Tibial nerve (tissue), 4 donors: Measurements from ENCODE around the gene DGCR6L. TPM values are rescaled to one million over a fixed set of nuclear protein-coding genes. Genes with fewer than 3 reads are reported as not detected.
A peak's percentile ranks its signal among the peaks of the same experiment; 100 is the strongest.
"Not testable (repeated sequence)": the region's sequence is repeated elsewhere in the genome, so short reads cannot be mapped to it uniquely, and the experiment has no call there.

Source experiments
- DNase-seq, 2 donors: peaks; one replicate each; pipeline ENCODE4 v3.0.0-alpha.2; 2019; ENCODE audit warnings: low spot score in 2 of 2
- H3K27ac ChIP-seq, 4 donors: fragments of 200-600 bp; sonication (generic) in 3 of 4; one replicate each; pipeline ENCODE4 v1.5.1; 2017 to 2019; ENCODE audit warnings: mild to moderate bottlenecking in 1 of 4
- H3K27me3 ChIP-seq, 2 donors: fragments of 200-600 bp; sonication (generic) in 1 of 2; one replicate each; pipeline versions ENCODE4 v1.5.1 to v1.6.0; 2017 to 2019
- H3K36me3 ChIP-seq, 3 donors: fragments of 200-600 bp; sonication (generic); one replicate each; pipeline ENCODE4 v1.5.1; 2018 to 2019
- H3K4me1 ChIP-seq, 4 donors: fragments of 200-600 bp; sonication (generic) in 3 of 4; one replicate each; pipeline ENCODE4 v1.5.1; 2017 to 2019
- H3K4me3 ChIP-seq, 4 donors: fragments of 200-600 bp; sonication (generic) in 3 of 4; one replicate each; pipeline ENCODE4 v1.5.1; 2017 to 2019; ENCODE audit warnings: mild to moderate bottlenecking in 1 of 4, moderate library complexity in 1 of 4
- H3K9me3 ChIP-seq, 4 donors: fragments of 200-600 bp; sonication (generic) in 3 of 4; one replicate each; pipeline ENCODE4 v1.5.1; 2017 to 2019
- CTCF ChIP-seq, 5 experiments: fragments of 200-600 bp in 3 of 5; fragments of 450-650 bp in 2 of 5; sonication (generic) in 3 of 5; IDR thresholded peaks; one replicate each; pipeline ENCODE4 v1.5.1; 2016 to 2019; ENCODE audit warnings: antibody characterized with exemption in 5 of 5, mild to moderate bottlenecking in 3 of 5, moderate library complexity in 2 of 5
- EP300 ChIP-seq, 2 donors: sonication (generic); formaldehyde crosslinking; IDR thresholded peaks; one replicate each; pipeline ENCODE4 v1.6.1; 2017; ENCODE audit warnings: antibody characterized with exemption in 2 of 2, mild to moderate bottlenecking in 1 of 2
- POLR2A ChIP-seq, 2 donors: fragments of 450-650 bp; IDR thresholded peaks; one replicate each; pipeline ENCODE4 v1.6.1; 2017; ENCODE audit warnings: antibody characterized with exemption in 2 of 2, mild to moderate bottlenecking in 2 of 2, moderate library complexity in 2 of 2
- WGBS, 2 donors: methylation state at CpG; one replicate each; pipeline ENCODE4 v1.1.5; 2018; 5-methylcytosine and 5-hydroxymethylcytosine counted together
- total RNA-seq, 4 donors: library from RNA; depleted of rRNA; stranded (reverse); fragments of >200 nt; gene quantifications; one replicate each; pipeline ENCODE4 v1.1.0, GENCODE V29; 2016

DGCR6L gene
- total RNA-seq, 4 donors from 2014 or later = 57.6 to 87.9 (median 66.8) TPM

DNA sequence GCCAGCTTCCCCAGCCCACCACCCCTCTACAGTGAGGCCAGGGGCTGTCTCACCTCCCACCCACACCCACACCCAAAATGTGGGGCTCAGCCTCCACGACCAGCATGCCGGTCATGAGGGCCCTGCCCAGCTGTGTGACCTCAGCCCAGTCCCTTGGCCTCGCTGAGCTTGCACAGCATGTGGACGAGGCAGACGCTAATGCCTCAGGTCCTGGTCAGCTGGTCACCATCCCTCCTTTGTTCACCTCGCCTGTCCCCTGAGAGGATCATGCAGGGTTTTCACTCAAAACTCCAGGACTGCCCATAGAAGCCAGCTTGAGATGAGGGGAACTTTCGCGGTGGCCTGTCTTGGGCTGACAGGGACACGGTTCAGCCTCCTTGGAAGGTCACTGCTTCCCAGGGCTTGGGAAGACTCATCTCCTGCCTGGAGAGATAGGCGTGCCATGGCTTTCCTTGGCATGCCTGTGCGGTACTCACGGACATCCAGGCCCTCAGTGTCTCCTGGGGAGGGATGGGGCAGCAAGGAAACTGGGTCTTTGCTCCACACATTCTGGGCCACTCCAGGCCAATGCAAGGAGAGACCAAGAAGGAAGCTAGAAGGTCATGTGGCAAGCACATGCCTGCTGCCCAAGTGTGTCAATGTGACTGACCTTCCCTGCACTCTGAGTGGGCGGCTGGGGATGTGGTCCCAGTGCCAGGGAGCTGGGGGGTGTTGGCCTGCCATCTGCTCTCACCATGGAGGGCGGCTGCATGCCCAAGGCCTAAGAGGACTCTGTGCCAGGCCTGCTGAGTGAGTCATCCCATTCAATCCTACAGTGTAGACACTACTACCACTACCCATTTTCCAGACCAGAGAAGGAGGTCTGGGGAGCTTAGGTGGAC is 48.5 kb downstream of the DGCR6L start:
- WGBS, 2 donors = 79 to 84% methylated on average over 5 to 11 of the region's 14 CpGs
- H3K4me3 ChIP-seq = no peak overlapping the region
- no peak overlapping the region for H3K27ac ChIP-seq
- peaks cover 0 to 19% of the 10 kb centered on the region in 2 donors for H3K27me3 ChIP-seq
- H3K4me1 ChIP-seq = peaks cover 0 to 17% (median 8%) of the 10 kb centered on the region in 4 donors
- no peaks in the 10 kb centered on the region for H3K36me3 ChIP-seq
- no peak for TF ChIP-seq POLR2A (IDR thresholded peaks at IDR 0.05)
- no peak for TF ChIP-seq CTCF (IDR thresholded peaks at IDR 0.05)
- no peak for TF ChIP-seq EP300 (IDR thresholded peaks at IDR 0.05)
- H3K9me3 ChIP-seq = no peaks in the 10 kb centered on the region
- no peak for DNase-seq

GRCh38 chr22:20270190-20271113 is 49.4 kb downstream of the DGCR6L start:
- Histone ChIP-seq H3K4me1 (peaks cover 0 to 20% (median 8%) of the 10 kb centered on the region in 4 donors), H3K27me3 (peaks cover 0 to 19% of the 10 kb centered on the region in 2 donors)
- not testable (repeated sequence) for H3K36me3 ChIP-seq, DNase-seq, H3K9me3 ChIP-seq, H3K27ac ChIP-seq, H3K4me3 ChIP-seq
- 74 to 78% methylated on average over 13 to 14 of the region's 23 CpGs for WGBS, 2 donors

GRCh38 chr22:20269673-20270072 is 50.2 kb downstream of the DGCR6L start:
- DNase-seq, H3K36me3 ChIP-seq, H3K9me3 ChIP-seq, H3K4me3 ChIP-seq, H3K27ac ChIP-seq: not testable (repeated sequence)
- 87 to 90% methylated on average over 2 to 6 of the region's 8 CpGs for WGBS, 2 donors
- Histone ChIP-seq H3K27me3 (peaks cover 0 to 19% of the 10 kb centered on the region in 2 donors), H3K4me1 (peaks cover 0 to 27% (median 8%) of the 10 kb centered on the region in 4 donors)

GRCh38 chr22:20269201-20269600 is 50.7 kb downstream of the DGCR6L start:
- not testable (repeated sequence) for H3K27ac ChIP-seq, H3K4me3 ChIP-seq, DNase-seq, H3K36me3 ChIP-seq, H3K9me3 ChIP-seq
- 20% methylated on average over 1 of the region's 4 CpGs; no CpG with 5 or more reads in 1 of the 2 donors for WGBS, 2 donors
- Histone ChIP-seq H3K4me1 (peaks cover 0 to 29% (median 8%) of the 10 kb centered on the region in 4 donors), H3K27me3 (peaks cover 0 to 19% of the 10 kb centered on the region in 2 donors)

DNA sequence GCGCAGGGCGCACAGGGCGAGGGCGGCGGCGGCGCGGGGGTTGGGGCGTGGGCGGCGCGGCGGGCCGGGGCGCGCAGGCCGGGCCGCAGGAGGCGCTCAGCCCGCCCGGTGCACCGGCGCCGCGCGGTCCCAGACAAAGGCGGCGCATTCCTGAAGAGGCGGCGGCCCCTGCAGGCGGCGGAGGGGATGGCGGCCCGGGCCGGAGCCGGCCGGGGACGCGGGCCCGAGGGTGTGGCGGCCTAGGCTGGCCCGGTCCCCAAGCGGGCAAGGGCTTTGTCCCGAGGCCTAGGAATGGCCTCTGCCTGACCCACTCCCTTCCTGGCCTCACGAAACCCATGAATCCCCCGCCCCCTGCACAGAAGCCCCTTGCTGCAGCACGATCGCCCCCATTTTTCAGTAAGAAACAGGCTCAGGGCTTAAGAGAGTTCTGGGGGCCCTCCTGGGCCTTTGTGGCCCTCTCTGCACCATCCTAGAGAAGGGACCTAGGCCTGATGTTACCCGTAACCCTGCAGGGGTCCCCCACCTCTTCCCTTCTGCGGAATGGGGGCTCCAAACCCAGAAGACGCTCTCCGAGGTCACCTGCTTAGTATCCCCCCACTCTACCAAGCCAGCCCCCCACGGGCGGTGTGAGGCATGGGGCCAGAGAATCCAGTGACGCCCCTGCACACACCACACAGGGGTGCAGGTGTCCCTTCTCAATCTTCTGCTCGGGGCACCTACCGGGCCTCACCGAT is 51.4 kb downstream of the DGCR6L start, which contains the start of gene RTN4R:
TSS of gene RTN4R (minus strand) at position 40 of the 734 bp plus-strand sequence. CDS start 226 bp downstream, outside the sequence.
- peaks cover 0 to 19% of the 10 kb centered on the region in 2 donors for H3K27me3 ChIP-seq
- peak; percentile 63 to 89 (median 77) for TF ChIP-seq CTCF (IDR thresholded peaks at IDR 0.05)
- no peak for TF ChIP-seq EP300 (IDR thresholded peaks at IDR 0.05)
- no peak for TF ChIP-seq POLR2A (IDR thresholded peaks at IDR 0.05)
- H3K4me1 ChIP-seq = peaks cover 0 to 29% (median 8%) of the 10 kb centered on the region in 4 donors
- H3K27ac ChIP-seq = peak within 1 kb of the TSS; percentile 26 to 79 (median 50)
- H3K9me3 ChIP-seq = no peaks in the 10 kb centered on the region
- whole genome bisulfite sequencing, 2 donors = 64 to 67% methylated on average over 3 to 11 of the region's 58 CpGs
- peak in 1 of 2 donors; percentile 25 for DNase-seq
- no peaks in the 10 kb centered on the region for H3K36me3 ChIP-seq
- peak within 1 kb of the TSS; percentile 19 to 59 (median 37) for H3K4me3 ChIP-seq
